Activated effector memory CD4-positive, alpha-beta T cell treated with Interleukin-2 at 50 U/mL for 16 hours (primary cell): ENCODE data around the gene WDR90.

Experiments
- DNase-seq: peaks from one replicate; pipeline ENCODE4 v3.0.0-alpha.2; 2020

Gene WDR90

GRCh38 chr16:626787-627453, 22.2 kb upstream of the WDR90 start:
- DNase-seq = no peak

GRCh38 chr16:627454-628239, 21.5 kb upstream of the WDR90 start:
- no peak for DNase-seq

DNA sequence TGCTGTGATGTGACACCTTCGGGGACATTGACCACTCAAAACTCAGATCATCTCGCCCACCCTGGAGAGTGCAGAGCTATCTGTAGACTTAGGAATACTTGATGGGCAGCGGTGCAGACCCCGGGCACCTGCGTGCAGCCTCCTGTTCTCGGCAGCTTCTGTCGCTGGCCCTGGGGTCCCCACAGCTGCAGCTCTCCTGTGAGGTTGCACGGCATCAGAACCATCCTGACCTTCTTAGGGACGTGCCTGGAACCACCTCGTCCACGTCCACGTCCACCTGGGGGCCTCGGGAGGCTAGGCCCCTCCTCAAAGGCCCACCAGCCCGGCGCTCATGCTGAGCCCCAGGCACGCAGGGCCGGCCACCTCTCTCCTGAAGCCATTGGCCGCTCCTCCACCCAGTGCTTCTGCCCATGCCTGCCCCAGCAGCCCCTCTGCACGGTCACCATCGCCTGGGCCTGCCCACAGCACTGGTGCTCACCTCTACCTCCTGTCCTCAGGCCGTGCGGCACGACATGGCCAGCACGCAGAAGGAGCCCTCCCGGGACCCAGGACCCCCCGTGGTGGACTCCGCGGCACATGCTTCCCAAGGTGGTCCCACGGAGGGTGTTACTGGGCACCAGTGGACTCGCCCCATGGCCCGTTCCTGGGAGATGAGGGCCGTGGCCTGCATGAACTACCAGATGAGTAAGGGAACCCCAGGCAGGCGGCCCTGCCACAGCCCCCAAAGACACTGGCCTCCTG, 20.7 kb upstream of the WDR90 start:
- no peak for DNase-seq

GRCh38 chr16:629185-629832, 19.9 kb upstream of the WDR90 start:
- DNase-seq = no peak

- DNase-seq = no peak
Measured at GRCh38 chr16:629833-630248, 19.3 kb upstream of the WDR90 start.

- DNase-seq = no peak
Measured at GRCh38 chr16:630249-630814, 18.8 kb upstream of the WDR90 start.

DNA sequence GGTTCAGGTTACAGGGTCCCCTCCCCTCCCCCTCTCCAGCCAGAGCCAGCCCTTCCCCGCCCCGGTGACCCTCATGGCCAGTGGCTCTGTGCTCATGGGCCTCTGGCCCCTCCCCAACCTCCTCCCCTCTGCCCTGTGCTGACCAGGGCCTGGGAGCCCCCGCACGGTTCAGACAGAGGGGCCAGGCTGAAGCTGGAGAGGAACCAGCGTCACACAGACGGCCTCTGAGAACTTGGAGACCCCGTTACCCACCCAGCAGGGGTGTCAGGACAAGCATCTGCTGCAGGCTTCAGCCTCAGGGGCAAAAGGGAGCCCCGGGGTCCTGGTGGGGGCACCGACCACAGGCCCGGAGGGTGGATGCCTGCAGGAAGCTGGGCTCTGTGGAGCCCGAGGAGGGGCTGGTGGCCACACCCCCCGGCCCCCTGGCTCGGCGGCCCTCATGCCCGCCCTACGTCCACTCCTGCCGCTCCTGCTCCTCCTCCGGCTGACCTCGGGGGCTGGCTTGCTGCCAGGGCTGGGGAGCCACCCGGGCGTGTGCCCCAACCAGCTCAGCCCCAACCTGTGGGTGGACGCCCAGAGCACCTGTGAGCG, 18.3 kb upstream of the WDR90 start, which contains the start of gene WFIKKN1:
Gene WFIKKN1, plus strand, starts transcription at position 171 of the 591 bp plus-strand sequence. Its CDS starts 269 bp downstream, at position 440.
- DNase-seq = no peak

GRCh38 chr16:631808-632358, 17.3 kb upstream of the WDR90 start:
- DNase-seq = no peak

- no peak for DNase-seq
Measured at GRCh38 chr16:632486-633335, 16.5 kb upstream of the WDR90 start.

DNA sequence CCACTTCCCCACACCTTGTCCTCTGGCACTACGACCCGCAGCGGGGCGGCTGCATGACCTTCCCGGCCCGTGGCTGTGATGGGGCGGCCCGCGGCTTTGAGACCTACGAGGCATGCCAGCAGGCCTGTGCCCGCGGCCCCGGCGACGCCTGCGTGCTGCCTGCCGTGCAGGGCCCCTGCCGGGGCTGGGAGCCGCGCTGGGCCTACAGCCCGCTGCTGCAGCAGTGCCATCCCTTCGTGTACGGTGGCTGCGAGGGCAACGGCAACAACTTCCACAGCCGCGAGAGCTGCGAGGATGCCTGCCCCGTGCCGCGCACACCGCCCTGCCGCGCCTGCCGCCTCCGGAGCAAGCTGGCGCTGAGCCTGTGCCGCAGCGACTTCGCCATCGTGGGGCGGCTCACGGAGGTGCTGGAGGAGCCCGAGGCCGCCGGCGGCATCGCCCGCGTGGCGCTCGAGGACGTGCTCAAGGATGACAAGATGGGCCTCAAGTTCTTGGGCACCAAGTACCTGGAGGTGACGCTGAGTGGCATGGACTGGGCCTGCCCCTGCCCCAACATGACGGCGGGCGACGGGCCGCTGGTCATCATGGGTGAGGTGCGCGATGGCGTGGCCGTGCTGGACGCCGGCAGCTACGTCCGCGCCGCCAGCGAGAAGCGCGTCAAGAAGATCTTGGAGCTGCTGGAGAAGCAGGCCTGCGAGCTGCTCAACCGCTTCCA, 15.7 kb upstream of the WDR90 start:
- DNase-seq = no peak

- DNase-seq = no peak
Measured at GRCh38 chr16:634051-634670, 15.0 kb upstream of the WDR90 start.

DNA sequence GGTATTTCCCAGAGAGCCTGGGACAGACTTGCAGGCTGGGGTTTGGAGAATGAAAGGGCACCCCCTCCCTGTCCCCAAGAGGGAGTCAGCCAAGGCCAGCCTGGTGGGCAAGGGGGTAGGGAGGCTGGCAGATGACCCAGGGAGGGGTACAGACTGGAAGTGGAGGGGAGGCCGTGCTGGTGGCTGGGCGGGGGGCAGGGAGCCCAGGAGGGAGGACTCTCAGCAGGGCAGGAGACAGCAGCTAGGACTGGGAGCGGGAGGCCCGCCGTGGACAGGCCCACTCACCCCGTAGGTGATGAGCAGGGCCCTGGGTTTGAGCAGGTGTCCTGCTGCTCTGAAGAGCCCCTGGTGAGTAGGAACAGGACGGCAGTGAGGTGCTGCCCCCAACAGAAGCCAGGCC, 14.2 kb upstream of the WDR90 start:
- no peak for DNase-seq

DNA sequence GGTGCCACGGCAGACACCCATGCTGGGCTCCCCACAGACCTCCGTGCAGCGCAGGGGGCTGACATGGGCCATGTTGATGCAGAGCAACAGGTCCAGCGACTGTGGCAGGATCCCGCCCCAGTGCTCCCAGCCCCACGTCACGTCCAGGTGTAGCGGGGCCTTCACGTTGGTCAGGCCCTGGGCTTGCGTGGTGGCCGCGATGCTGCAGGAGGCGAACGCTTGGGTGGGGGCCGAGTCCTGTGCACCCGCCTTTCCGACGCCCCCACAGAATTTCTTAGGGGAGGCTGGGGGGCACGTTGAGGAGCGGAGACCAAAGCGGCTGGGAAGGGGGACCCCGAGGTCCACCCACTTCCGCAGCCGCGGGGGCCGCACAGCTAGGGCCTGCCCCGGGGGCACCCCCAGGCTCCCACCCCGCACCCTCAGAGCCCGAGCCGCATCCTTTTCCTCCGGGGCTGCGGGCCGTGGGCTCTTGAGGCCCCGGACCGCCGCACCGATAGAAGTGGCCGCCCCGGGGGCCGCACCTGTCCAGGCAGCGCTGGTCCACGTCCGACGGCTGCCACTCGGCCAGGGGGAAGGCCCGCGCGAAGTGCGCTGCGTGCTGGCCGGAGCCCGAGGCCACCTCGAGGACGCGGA, 13.5 kb upstream of the WDR90 start:
- no peak for DNase-seq

- peak; percentile 90 for DNase-seq
Measured at GRCh38 chr16:636206-637080, 12.7 kb upstream of the WDR90 start, which contains the start of gene METTL26. METTL26 (minus strand) TSS chr16:636305; CDS start chr16:636290, 15 bp downstream.

DNA sequence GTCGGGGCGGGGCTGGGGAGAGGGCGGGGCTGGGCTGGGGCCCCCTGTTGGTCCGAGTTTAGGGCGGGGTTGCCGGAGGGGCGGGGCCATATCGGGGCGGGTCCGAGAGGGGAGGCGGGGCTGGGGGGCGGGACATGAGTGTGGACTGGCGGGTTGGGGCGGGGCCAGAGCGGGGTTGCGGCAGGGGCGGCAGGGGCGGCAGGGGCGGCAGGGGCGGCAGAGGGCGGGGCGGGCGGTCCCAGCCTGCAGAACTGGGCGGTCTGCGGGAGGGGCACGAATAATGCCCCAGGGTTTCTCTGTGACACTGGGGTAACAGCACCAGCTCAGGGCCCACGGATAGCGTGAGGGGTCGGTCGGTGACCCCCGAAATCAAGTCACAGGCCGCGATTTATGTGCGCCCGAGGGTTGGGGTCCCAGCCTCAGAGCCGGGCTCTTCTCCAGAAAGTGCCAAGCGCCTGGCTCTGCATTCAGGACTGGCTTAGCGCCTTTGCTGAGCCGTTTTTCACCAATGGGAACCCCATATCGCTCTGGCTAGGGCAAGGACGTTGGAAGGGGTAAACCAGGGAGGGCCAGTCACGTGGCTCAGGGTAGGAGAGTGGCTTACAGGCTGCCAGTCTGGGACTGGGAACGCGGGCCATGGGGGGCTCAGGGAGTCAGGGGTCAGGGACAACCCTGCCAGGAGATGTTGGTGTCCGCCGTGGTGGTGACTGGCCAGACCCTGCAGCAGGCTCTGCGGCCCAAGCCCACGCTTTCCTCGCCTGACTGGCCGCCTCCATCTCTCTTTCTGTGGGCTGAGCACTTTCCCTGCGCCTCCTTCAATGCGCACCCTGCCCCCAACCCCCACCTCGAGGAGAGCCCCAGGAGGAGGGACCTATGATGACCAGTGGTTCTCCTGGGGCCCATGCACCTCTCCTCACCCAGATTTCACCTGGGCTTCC, 11.8 kb upstream of the WDR90 start:
- DNase-seq = peak; percentile 78

DNA sequence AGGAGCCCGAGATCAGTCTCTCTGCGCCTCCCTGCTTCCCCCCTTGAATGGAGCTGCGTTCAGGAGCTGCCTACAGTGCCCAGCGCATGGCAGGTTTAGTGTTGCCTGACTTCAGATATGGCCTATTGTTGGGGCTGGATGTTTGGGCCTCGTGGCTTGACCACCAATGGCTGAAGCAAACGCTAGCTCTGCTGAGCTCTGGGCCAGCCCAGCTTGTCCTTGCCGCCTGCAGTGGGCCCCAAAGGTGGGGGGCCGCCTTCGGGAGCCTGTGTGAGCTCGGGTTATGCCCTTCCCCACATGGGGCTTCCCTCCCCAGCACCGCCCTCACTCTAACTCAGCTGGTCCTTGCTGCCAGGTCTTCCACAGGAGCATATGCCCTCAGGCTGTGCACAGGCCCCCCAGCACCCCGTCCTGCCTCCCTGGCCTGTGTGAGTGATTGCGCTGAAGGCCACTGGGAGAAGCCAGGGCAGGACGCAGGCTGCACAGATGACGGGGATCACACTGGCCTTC, 11.1 kb upstream of the WDR90 start:
- no peak for DNase-seq

DNA sequence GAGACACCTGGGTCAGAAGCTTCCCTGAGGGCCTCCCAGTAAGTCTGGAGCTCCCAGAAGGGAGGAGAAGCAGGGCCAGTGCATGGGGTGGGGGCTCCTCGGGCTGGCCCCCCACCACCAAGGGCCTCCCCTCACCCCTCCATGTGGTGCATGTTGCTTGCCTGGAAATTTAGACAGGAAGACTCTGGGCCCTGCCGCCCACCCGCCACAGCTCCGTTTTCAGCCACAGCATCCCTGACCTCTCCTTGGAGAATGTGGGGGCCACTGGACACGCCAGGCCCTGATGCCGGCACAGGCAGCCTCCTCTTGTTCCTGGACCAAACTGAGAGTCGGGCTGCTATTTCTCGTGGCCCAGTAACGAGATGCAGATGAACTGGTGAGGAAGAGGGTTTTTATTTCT, 10.3 kb upstream of the WDR90 start:
- DNase-seq = no peak
